K562 (cell line): ENCODE results near the gene CLCN4. TPM values are rescaled to one million over a fixed set of nuclear protein-coding genes. Genes with fewer than 3 reads are reported as not detected.

Experiments used
- CHAMP1 ChIP-seq: fragments of 450-650 bp; IDR thresholded peaks from 2 replicates; pipeline ENCODE4 v1.6.1; 2016; ENCODE audit warnings: mild to moderate bottlenecking
- FOXA3 ChIP-seq, 2 experiments: fragments of 450-650 bp in 1 of 2; sonication (generic) in 1 of 2; formaldehyde crosslinking; IDR thresholded peaks in 1 of 2; conservative IDR thresholded peaks in 1 of 2; 2 replicates each; pipeline versions ENCODE4 v1.4.0 to v1.8.0; 2020 to 2022; ENCODE audit warnings: mild to moderate bottlenecking in 2 of 2, missing genetic modification reagents in 1 of 2
- FOXJ2 ChIP-seq: fragments of 200-800 bp; sonication (Bioruptor generic); IDR thresholded peaks from 2 replicates; pipeline ENCODE4 v1.6.1; 2016; ENCODE audit warnings: missing genetic modification characterization, missing compliant biosample characterization
- HINFP ChIP-seq: fragments of 450-650 bp; conservative IDR thresholded peaks from 2 replicates; pipeline ENCODE4 v1.6.1; 2016; ENCODE audit warnings: missing genetic modification characterization, low read depth, mild to moderate bottlenecking, control low read depth, missing compliant biosample characterization
- HIVEP1 ChIP-seq: fragments of 250-450 bp; sonication (Bioruptor Pico); IDR thresholded peaks from 2 replicates; pipeline ENCODE4 v1.4.0; 2020; ENCODE audit warnings: mild to moderate bottlenecking
- HNRNPUL1 ChIP-seq: fragments of 200-400 bp; formaldehyde crosslinking; IDR thresholded peaks from 2 replicates; pipeline ENCODE4 v1.6.1; 2017; ENCODE audit warnings: low read length
- MAFG ChIP-seq: fragments of 450-650 bp; conservative IDR thresholded peaks from 2 replicates; pipeline ENCODE4 v1.6.1; 2016; ENCODE audit warnings: missing genetic modification characterization, missing compliant biosample characterization
- MAFK ChIP-seq: IDR thresholded peaks from 2 replicates; pipeline ENCODE4 v1.6.1; 2011; ENCODE audit warnings: low read length, improper control_type of control experiment
- NBN ChIP-seq: fragments of 450-650 bp; IDR thresholded peaks from 2 replicates; pipeline ENCODE4 v1.6.1; 2016; ENCODE audit warnings: low read depth, mild to moderate bottlenecking
- PKNOX1 ChIP-seq: fragments of 450-650 bp; IDR thresholded peaks from 2 replicates; pipeline ENCODE4 v1.6.1; 2016
- RREB1 ChIP-seq: fragments of 250-450 bp; sonication (Bioruptor Pico); IDR thresholded peaks from 2 replicates; pipeline ENCODE4 v1.4.0; 2020
- SIX5 ChIP-seq, 2 experiments: IDR thresholded peaks; 2 replicates each; pipeline ENCODE4 v1.6.1; 2011; ENCODE audit warnings: low read length in 2 of 2, borderline replicate concordance in 1 of 2, low read depth in 1 of 2, mild to moderate bottlenecking in 1 of 2, moderate library complexity in 1 of 2; ENCODE audit not compliant: insufficient read depth in 1 of 2
- SP2 ChIP-seq: IDR thresholded peaks from 2 replicates; pipeline ENCODE4 v1.6.1; 2011; ENCODE audit warnings: mild to moderate bottlenecking, low read depth, low read length, moderate library complexity; ENCODE audit not compliant: poor library complexity, severe bottlenecking; ENCODE audit errors: extremely low read depth
- STAT5B ChIP-seq: fragments of 250-450 bp; sonication (Bioruptor Pico); IDR thresholded peaks from 2 replicates; pipeline ENCODE4 v1.8.0; 2021; ENCODE audit warnings: mild to moderate bottlenecking, inconsistent platforms
- ZFP36 ChIP-seq: fragments of 150-350 bp; IDR thresholded peaks from 2 replicates; pipeline ENCODE4 v1.6.1; 2018; ENCODE audit warnings: low read length, low read depth; ENCODE audit not compliant: partially characterized antibody
- ZNF197 ChIP-seq: fragments of 200-800 bp; sonication (Bioruptor generic); IDR thresholded peaks from 2 replicates; pipeline ENCODE4 v1.6.1; 2016; ENCODE audit warnings: low read depth, missing genetic modification characterization, missing compliant biosample characterization
- ZNF75A ChIP-seq: fragments of 450-650 bp; formaldehyde crosslinking; IDR thresholded peaks from 2 replicates; pipeline ENCODE4 v1.4.0; 2020; ENCODE audit warnings: mild to moderate bottlenecking
- ZNF766 ChIP-seq: fragments of 200-800 bp; sonication (Bioruptor generic); conservative IDR thresholded peaks from 2 replicates; pipeline ENCODE4 v1.6.1; 2016; ENCODE audit warnings: missing genetic modification characterization, missing compliant biosample characterization
- ZSCAN29 ChIP-seq: fragments of 450-650 bp; IDR thresholded peaks from 2 replicates; pipeline ENCODE4 v1.6.1; 2017
- polyA plus RNA-seq, 8 experiments: library from polyadenylated mRNA; depleted of rRNA in 4 of 8; stranded (reverse) in 5 of 8; unstranded in 3 of 8; fragments of >200 nt; fragmentation: Nextera tagmentation in 2 of 8; fragmentation: Illumina TruSeq in 1 of 8; extraction: Ambion mirVana in 2 of 8; extraction: Trizol in 1 of 8; gene quantifications; 2 replicates each; pipeline versions ENCODE4 v1.2.1 to v1.2.3, GENCODE V29; 2011 to 2014; ENCODE audit warnings: inconsistent platforms in 1 of 8, missing spikeins in 1 of 8
- total RNA-seq, 7 experiments: library from RNA; depleted of rRNA in 6 of 7; stranded (reverse); fragments of >200 nt in 6 of 7; fragmentation: Illumina TruSeq in 2 of 7; extraction: Trizol in 2 of 7; gene quantifications; 2 replicates each; pipeline versions ENCODE4 v1.2.1 to v1.2.3, GENCODE V29; 2011 to 2021; ENCODE audit warnings: low replicate concordance in 1 of 7

Gene CLCN4
- total and polyA plus RNA-seq, 9 of the 15 experiments (the other 6 are each of a cell fraction or from before 2014, with no cell fraction given), result 0.03 to 0.24 (median 0.10) TPM; not detected in 1

GRCh38 chrX:10190367-10190766 is 33.6 kb downstream of the CLCN4 start (continued):
- no peak for TF ChIP-seq STAT5B (CRISPR knock-in tag)
- TF ChIP-seq FOXJ2 (tag), result peak; percentile 50; the same call in 1 of the 2 replicates
- TF ChIP-seq HINFP (tag), result peak; percentile 62; the same call in 1 of the 2 replicates
- no peak for TF ChIP-seq RREB1 (CRISPR knock-in tag)
- TF ChIP-seq ZFP36, result no peak
- no peak for TF ChIP-seq ZSCAN29
- TF ChIP-seq ZNF197 (CRISPR knock-in tag), result no peak
- no peak for TF ChIP-seq SIX5 (IDR thresholded peaks at IDR 0.05; ENCODE audit: borderline replicate concordance in 1 of 2, insufficient read depth in 1 of 2, low read depth in 1 of 2, low read length in 2 of 2)
- TF ChIP-seq FOXA3 (CRISPR knock-in tag; conservative IDR thresholded peaks at IDR 0.05 in 1 of 2, IDR thresholded peaks at IDR 0.05 in 1 of 2), result peak; percentile 85 to 99
- TF ChIP-seq MAFG, result peak; percentile 61; the same call in 1 of the 2 replicates
- TF ChIP-seq HIVEP1 (CRISPR knock-in tag), result no peak
- TF ChIP-seq NBN, result no peak
- TF ChIP-seq CHAMP1, result no peak
- peak; percentile 67 for TF ChIP-seq MAFK
- no peak for TF ChIP-seq HNRNPUL1
- no peak for TF ChIP-seq SP2
- no peak for TF ChIP-seq ZNF75A (CRISPR knock-in tag)
- TF ChIP-seq PKNOX1, result no peak
- TF ChIP-seq ZNF766 (CRISPR knock-in tag), result no peak
